Testis (tissue), 2 donors: Measurements from ENCODE around the gene CPLANE2.

Source experiments
- POLR2A ChIP-seq: fragments of 450-650 bp; IDR thresholded peaks from one replicate; pipeline ENCODE4 v1.6.1; 2017; ENCODE audit warnings: antibody characterized with exemption, mild to moderate bottlenecking, moderate library complexity
- TF ChIP-seq, protein P1 (sequence below), 3 experiments: fragments of 450-650 bp in 2 of 3; fragments of 200-600 bp in 1 of 3; sonication (generic) in 1 of 3; IDR thresholded peaks; one replicate each; pipeline ENCODE4 v1.5.1; 2016 to 2019; ENCODE audit warnings: antibody characterized with exemption in 3 of 3, mild to moderate bottlenecking in 2 of 3, moderate library complexity in 1 of 3

DNA sequence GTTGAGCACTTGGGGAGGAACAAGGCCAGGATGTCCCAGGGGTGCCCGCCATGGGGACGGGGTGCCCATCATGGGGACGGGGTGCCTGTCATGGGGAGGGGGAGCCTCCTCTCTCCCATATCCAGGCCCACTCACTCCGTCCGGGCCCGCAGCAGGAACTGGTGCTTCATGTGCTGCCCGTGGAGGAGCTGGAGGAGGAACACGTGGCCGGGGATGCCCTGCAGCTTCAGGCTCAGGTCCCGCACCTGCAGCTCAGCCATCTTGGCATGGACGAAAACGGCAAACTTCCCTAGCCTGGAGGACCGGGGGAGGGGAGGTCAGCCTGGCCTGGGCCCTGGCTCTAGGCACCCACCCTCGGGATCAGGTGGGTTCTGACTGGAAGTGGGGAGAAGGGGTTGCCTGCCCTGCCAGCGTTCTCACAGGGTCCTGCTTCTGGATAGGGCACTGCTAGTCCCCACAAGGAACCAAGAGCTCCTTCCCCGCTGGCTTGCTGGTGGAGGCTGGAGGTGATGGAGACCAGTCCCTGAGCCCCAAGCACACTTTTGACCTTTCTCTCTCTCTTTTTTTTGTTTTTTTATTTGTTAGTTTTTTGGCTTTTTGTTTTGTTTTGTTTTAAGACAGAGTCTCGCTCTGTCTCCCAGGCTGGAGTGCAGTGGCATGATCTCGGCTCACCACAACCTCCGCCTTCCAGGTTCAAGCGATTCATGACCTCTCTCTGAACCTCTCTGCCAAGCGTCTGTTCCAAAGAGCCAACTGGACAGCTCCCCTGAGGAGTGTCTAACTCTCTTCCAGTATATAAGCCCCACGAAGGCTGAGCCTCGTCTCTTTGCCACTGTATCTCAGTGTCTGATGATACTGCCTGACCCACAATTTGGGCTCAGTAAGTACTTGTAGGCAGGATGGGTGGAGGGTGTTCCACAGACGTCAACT lies 34.4 kb downstream of the CPLANE2 start:
- TF ChIP-seq POLR2A = no peak
- TF ChIP-seq, protein P1, sequence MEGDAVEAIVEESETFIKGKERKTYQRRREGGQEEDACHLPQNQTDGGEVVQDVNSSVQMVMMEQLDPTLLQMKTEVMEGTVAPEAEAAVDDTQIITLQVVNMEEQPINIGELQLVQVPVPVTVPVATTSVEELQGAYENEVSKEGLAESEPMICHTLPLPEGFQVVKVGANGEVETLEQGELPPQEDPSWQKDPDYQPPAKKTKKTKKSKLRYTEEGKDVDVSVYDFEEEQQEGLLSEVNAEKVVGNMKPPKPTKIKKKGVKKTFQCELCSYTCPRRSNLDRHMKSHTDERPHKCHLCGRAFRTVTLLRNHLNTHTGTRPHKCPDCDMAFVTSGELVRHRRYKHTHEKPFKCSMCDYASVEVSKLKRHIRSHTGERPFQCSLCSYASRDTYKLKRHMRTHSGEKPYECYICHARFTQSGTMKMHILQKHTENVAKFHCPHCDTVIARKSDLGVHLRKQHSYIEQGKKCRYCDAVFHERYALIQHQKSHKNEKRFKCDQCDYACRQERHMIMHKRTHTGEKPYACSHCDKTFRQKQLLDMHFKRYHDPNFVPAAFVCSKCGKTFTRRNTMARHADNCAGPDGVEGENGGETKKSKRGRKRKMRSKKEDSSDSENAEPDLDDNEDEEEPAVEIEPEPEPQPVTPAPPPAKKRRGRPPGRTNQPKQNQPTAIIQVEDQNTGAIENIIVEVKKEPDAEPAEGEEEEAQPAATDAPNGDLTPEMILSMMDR (IDR thresholded peaks at IDR 0.05) = no peak
